Right lobe of liver (tissue), 4 donors: ENCODE data around the gene MTO1.

Experiments
- CTCF ChIP-seq, 4 donors: fragments of 200-600 bp in 3 of 4; fragments of 450-650 bp in 1 of 4; IDR thresholded peaks; one replicate each; pipeline versions ENCODE4 v1.5.1 to v1.8.0; 2016 to 2022; ENCODE audit warnings: antibody characterized with exemption in 4 of 4, mild to moderate bottlenecking in 2 of 4
- POLR2A ChIP-seq: fragments of 450-650 bp; IDR thresholded peaks from one replicate; pipeline ENCODE4 v1.6.1; 2017; ENCODE audit warnings: antibody characterized with exemption, mild to moderate bottlenecking
- donor health status: DM: no; HTN: no; CAD: no.
- donor health status: DM: no; HTN: no; CAD: no.
- donor health status: DM: no; HTN: yes; CAD: no.

GRCh38 chr6:73519926-73520687 lies 58.6 kb downstream of the MTO1 start:
- TF ChIP-seq CTCF (IDR thresholded peaks at IDR 0.05) (no peak), POLR2A (no peak)
